GM12878 (cell line): Measurements from ENCODE around the gene ARHGAP45. TPM values are rescaled to one million over a fixed set of nuclear protein-coding genes. Genes with fewer than 3 reads are reported as not detected.

ENCODE experiments used
- ATAC-seq: fragments of 200-7000 bp; cut with Tn5 transposase; 3 replicates; pipeline ENCODE4 v1.9.1; 2020; ENCODE audit warnings: mild to moderate bottlenecking, moderate library complexity
- BruUV-seq: library from RNA; stranded (reverse); fragments of 400-500 nt; replicated peaks from 2 replicates; lab custom pipeline; 2021; lab: Mats Ljungman, UMichigan
- CTCF ChIA-PET: fragments of 300-600 bp; sonication (Branson Sonifier 250); formaldehyde crosslinking; extraction: SDS; loops from one replicate; lab custom pipeline; 2021; ENCODE audit warnings: inconsistent platforms; lab: Yijun Ruan, JAX
- POLR2A ChIA-PET: fragments of 350-600 bp; formaldehyde crosslinking; extraction: SDS; loops from one replicate; lab custom pipeline; 2021; ENCODE audit warnings: inconsistent platforms; lab: Charles Lee
- RAD21 ChIA-PET: fragments of 300-600 bp; sonication (Branson Sonifier 250); formaldehyde crosslinking; loops from one replicate; lab custom pipeline; 2023; ENCODE audit warnings: antibody characterized with exemption; ENCODE audit not compliant: unreplicated experiment; lab: Charles Lee
- SMC1A ChIA-PET: fragments of 300-600 bp; sonication (Branson Sonifier 250); formaldehyde crosslinking; loops from one replicate; lab custom pipeline; 2023; ENCODE audit not compliant: unreplicated experiment, uncharacterized antibody; lab: Charles Lee
- DNase-seq: peaks from one replicate; pipeline ENCODE4 v3.0.0-alpha.2; 2011; ENCODE audit warnings: low read depth, low spot score
- FAIRE-seq: peaks from 3 replicates; lab custom pipeline; 2011; peaks lifted over from hg19 to GRCh38; lab: Jason Lieb, UNC
- H2AFZ ChIP-seq: 2 replicates; pipeline ENCODE4 v1.6.0; 2011; ENCODE audit warnings: low read depth, low read length, control low read depth; ENCODE audit not compliant: control insufficient read depth
- H3K27ac ChIP-seq: 2 replicates; pipeline ENCODE4 v1.5.1; 2011; ENCODE audit warnings: control low read depth; ENCODE audit not compliant: control insufficient read depth, insufficient read depth
- H3K27me3 ChIP-seq, 2 experiments: replicated peaks in 1 of 2; 2 replicates each; pipeline versions ENCODE4 v1.6.0 to v1.6.1; 2011; ENCODE audit warnings: low read length in 1 of 2; ENCODE audit not compliant: control insufficient read depth in 2 of 2, insufficient read depth in 2 of 2
- H3K36me3 ChIP-seq, 2 experiments: 2 replicates each; pipeline ENCODE4 v1.5.1; 2011; ENCODE audit warnings: low read length in 1 of 2; ENCODE audit not compliant: control insufficient read depth in 2 of 2, insufficient read depth in 2 of 2
- H3K4me1 ChIP-seq: 2 replicates; pipeline ENCODE4 v1.6.1; 2011; ENCODE audit warnings: mild to moderate bottlenecking, low read length, moderate library complexity, mixed read lengths; ENCODE audit not compliant: control insufficient read depth, insufficient read depth
- H3K4me2 ChIP-seq: 2 replicates; pipeline ENCODE4 v1.6.0; 2011; ENCODE audit warnings: control low read depth; ENCODE audit not compliant: control insufficient read depth, insufficient read depth
- H3K4me3 ChIP-seq: fragments of 200-600 bp; sonication (generic); 2 replicates; pipeline ENCODE4 v1.5.1; 2016
- H3K79me2 ChIP-seq: 2 replicates; pipeline ENCODE4 v1.6.0; 2011; ENCODE audit warnings: low read length; ENCODE audit not compliant: control insufficient read depth, insufficient read depth
- H3K9ac ChIP-seq: 2 replicates; pipeline ENCODE4 v1.8.0; 2011; ENCODE audit warnings: low read length, control low read depth, mixed read lengths; ENCODE audit not compliant: control insufficient read depth, insufficient read depth
- H3K9me3 ChIP-seq: replicated peaks from 3 replicates; pipeline ENCODE4 v1.5.1; 2011; ENCODE audit warnings: mild to moderate bottlenecking, low read length; ENCODE audit not compliant: control insufficient read depth, insufficient read depth
- H4K20me1 ChIP-seq: 2 replicates; pipeline ENCODE4 v1.6.0; 2011; ENCODE audit not compliant: control insufficient read depth, insufficient read depth
- RB1 ChIP-seq: fragments of 450-650 bp; formaldehyde crosslinking; IDR thresholded peaks from 2 replicates; pipeline ENCODE4 v1.6.1; 2017; ENCODE audit warnings: mild to moderate bottlenecking, borderline replicate concordance
- WGBS: methylation state at CpG from one replicate; pipeline ENCODE4 v1.1.6; 2016; ENCODE audit warnings: low lambda C conversion rate; ENCODE audit not compliant: insufficient replicate concordance, insufficient coverage; ENCODE audit errors: missing lambda C conversion rate; 5-methylcytosine and 5-hydroxymethylcytosine counted together
- in situ Hi-C: fragments of 300-500 bp; cut with MboI; formaldehyde crosslinking; loops from 9 replicates; pipeline ENCODE4 v1.14.3; 2018; ENCODE audit warnings: mixed read lengths
- intact Hi-C: fragments of 100-400 bp; cut with micrococcal nuclease; formaldehyde crosslinking; loops from one replicate; pipeline ENCODE4 v1.14.2; 2022; ENCODE audit not compliant: unreplicated experiment
- polyA plus RNA-seq, 11 experiments: library from polyadenylated mRNA; depleted of rRNA in 4 of 11; unstranded in 6 of 11; stranded (reverse) in 5 of 11; fragments of >200 nt; fragmentation: Nextera tagmentation in 4 of 11; fragmentation: Illumina TruSeq in 1 of 11; extraction: Ambion mirVana in 4 of 11; extraction: Trizol in 1 of 11; gene quantifications; 1 replicate in 1 of 11; 2 replicates in 10 of 11; pipeline versions ENCODE4 v1.2.1 to v1.2.3, GENCODE V29; 2011 to 2016; ENCODE audit warnings: inconsistent platforms in 2 of 11, missing spikeins in 2 of 11, low read depth in 1 of 11
- total RNA-seq, 4 experiments: library from RNA; depleted of rRNA in 3 of 4; stranded (reverse); fragments of >200 nt in 3 of 4; fragmentation: Illumina TruSeq in 1 of 4; extraction: Trizol in 1 of 4; gene quantifications; 2 replicates each; pipeline versions ENCODE4 v1.2.1 to v1.2.3, GENCODE V29; 2013 to 2021
- TF ChIP-seq, protein P1 (sequence below): IDR thresholded peaks from 2 replicates; pipeline ENCODE4 v1.6.1; 2012; ENCODE audit warnings: improper control_type of control experiment, low read depth, low read length; ENCODE audit not compliant: insufficient replicate concordance

Gene ARHGAP45
- total and polyA plus RNA-seq, 10 of the 15 experiments (the other 5 are each of a cell fraction or from before 2014, with no cell fraction given) = 1.4 to 151 (median 59.9) TPM

DNA sequence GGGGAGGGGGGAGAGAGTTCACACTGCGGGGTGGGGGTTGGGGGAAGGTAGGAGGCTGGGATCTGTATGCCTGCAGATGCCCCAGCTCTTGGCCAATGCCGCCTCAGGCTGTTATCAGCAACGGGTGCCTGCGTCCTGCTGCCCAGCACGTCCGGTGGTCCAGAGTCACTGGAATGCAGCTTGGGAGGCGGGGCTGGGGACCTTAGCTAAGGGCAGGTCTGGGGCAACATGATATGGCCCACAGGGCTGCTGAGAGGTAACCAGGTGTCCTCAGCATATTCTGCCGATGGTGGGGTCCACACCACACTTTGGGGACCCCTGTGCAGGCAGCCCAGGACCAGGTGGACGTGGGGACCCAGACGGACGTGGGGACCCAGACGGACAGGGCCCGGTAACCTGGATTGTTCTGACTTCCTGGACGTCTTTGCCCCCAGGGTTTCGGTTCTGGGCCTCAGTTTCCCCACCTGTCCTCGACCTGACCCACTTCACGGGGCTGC, 668 bp upstream of the ARHGAP45 start:
- Histone ChIP-seq H3K27ac (no peak overlapping the region), H3K79me2 (peaks cover 35% of the 10 kb centered on the region), H3K4me3 (peak overlapping the region; percentile 98), H3K9me3 (no peaks in the 10 kb centered on the region), H3K36me3 (peaks cover 0 to 7% of the 10 kb centered on the region in 2 experiments; a peak in 2 of 4 replicates), H3K9ac (peak overlapping the region; percentile 90; the same call in 1 of the 2 replicates), H4K20me1 (no peaks in the 10 kb centered on the region), H3K4me1 (peaks cover 17% of the 10 kb centered on the region), H3K4me2 (peak overlapping the region; percentile 85), H2AFZ (no peak overlapping the region), H3K27me3 (no peaks in the 10 kb centered on the region)
- ChIA-PET RAD21 (interaction anchor here (1.1 to 2.4 kb wide), 10 partner anchors 8 to 200 kb away, joined by 3 to 19 read pairs (median 6); partner anchors contain the start of gene CNN2), POLR2A (interaction anchor here (0.9 to 3.0 kb wide), 11 partner anchors 10 to 273 kb away, joined by 3 to 45 read pairs (median 11); partner anchors contain the start of genes ABCA7, CIRBP, CNN2 and GPX4), CTCF (interaction anchor here (0.8 to 2.2 kb wide), 7 partner anchors 11 to 203 kb away, joined by 3 to 9 read pairs (median 3); no protein-coding TSS in a partner anchor), SMC1A (interaction anchor here (1.4 to 2.3 kb wide), 4 partner anchors 9 to 49 kb away, joined by 4 to 11 read pairs (median 7); no protein-coding TSS in a partner anchor)
- in situ Hi-C loops = no loop called here
- TF ChIP-seq RB1 = no peak
- TF ChIP-seq, protein P1, sequence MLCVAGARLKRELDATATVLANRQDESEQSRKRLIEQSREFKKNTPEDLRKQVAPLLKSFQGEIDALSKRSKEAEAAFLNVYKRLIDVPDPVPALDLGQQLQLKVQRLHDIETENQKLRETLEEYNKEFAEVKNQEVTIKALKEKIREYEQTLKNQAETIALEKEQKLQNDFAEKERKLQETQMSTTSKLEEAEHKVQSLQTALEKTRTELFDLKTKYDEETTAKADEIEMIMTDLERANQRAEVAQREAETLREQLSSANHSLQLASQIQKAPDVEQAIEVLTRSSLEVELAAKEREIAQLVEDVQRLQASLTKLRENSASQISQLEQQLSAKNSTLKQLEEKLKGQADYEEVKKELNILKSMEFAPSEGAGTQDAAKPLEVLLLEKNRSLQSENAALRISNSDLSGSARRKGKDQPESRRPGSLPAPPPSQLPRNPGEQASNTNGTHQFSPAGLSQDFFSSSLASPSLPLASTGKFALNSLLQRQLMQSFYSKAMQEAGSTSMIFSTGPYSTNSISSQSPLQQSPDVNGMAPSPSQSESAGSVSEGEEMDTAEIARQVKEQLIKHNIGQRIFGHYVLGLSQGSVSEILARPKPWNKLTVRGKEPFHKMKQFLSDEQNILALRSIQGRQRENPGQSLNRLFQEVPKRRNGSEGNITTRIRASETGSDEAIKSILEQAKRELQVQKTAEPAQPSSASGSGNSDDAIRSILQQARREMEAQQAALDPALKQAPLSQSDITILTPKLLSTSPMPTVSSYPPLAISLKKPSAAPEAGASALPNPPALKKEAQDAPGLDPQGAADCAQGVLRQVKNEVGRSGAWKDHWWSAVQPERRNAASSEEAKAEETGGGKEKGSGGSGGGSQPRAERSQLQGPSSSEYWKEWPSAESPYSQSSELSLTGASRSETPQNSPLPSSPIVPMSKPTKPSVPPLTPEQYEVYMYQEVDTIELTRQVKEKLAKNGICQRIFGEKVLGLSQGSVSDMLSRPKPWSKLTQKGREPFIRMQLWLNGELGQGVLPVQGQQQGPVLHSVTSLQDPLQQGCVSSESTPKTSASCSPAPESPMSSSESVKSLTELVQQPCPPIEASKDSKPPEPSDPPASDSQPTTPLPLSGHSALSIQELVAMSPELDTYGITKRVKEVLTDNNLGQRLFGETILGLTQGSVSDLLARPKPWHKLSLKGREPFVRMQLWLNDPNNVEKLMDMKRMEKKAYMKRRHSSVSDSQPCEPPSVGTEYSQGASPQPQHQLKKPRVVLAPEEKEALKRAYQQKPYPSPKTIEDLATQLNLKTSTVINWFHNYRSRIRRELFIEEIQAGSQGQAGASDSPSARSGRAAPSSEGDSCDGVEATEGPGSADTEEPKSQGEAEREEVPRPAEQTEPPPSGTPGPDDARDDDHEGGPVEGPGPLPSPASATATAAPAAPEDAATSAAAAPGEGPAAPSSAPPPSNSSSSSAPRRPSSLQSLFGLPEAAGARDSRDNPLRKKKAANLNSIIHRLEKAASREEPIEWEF = no peak
- intact Hi-C loops = no loop called here
- ATAC-seq (no peak), DNase-seq (no peak), FAIRE-seq (no peak)
- BruUV-seq = no TSS peak
- 42% methylated on average over 17 of the region's 17 CpGs for WGBS
